ENCODE data around the gene GATAD2A. TPM values are rescaled to one million over a fixed set of nuclear protein-coding genes. Genes with fewer than 3 reads are reported as not detected.

GATAD2A gene
- total and polyA plus RNA-seq, 2 of the 8 experiments (the other 6 are each of a cell fraction or from before 2014, with no cell fraction given), result 38.4 to 205 TPM

DNA sequence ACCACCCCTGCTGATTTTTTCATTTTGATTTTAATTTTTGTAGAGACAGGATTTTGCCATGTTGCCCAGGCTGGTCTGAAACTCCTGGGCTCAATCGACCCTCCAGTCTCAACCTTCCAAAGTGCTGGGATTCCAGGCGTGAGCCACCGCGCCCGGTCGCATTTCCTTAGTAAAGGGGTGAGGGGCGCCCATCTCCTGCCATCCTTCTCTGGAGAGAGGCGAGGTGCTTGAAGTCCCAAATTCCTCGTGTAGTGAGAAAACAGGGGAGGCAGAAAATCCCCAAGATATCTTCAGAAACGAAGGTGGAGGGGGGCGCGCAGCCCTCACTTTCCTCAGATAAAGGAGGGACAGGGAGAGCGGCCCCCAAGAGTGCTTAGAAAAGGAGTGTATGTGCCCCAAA lies 21.0 kb upstream of the GATAD2A start:
- no peak overlapping the region for H2BK12ac ChIP-seq (ENCODE audit: low read depth, low read length)
- no peak overlapping the region for H2AFZ ChIP-seq (ENCODE audit: low read length)
- H3K4me3 ChIP-seq (ENCODE audit: extremely low read depth in 1 of 4, insufficient read depth in 2 of 4, low read depth in 3 of 4, low read length in 4 of 4), result peak overlapping the region; percentile 31 to 63 (median 42)
- H3K4me1 ChIP-seq (replicated peaks in 1 of 4; ENCODE audit: control insufficient read depth in 3 of 4, insufficient read depth in 4 of 4, low read length in 3 of 4), result peaks cover 4 to 8% (median 5%) of the 10 kb centered on the region in 4 experiments; a peak in 6 of 7 replicates
- H3K4me2 ChIP-seq (ENCODE audit: insufficient read depth in 1 of 2, low read depth in 2 of 2, low read length in 2 of 2), result peak overlapping the region; percentile 72 to 91
- H3K9ac ChIP-seq (replicated peaks in 1 of 4; ENCODE audit: extremely low read depth in 1 of 4, low read depth in 3 of 4, low read length in 3 of 4), result peak overlapping the region in 2 of 4 experiments; percentile 49 to 61; a peak in 4 of 7 replicates
- H3K4ac ChIP-seq (replicated peaks; ENCODE audit: insufficient read length, low read depth, low read length), result peak overlapping the region; percentile 57
- no peak overlapping the region; the same call in 1 of the 2 replicates for H2AK5ac ChIP-seq (ENCODE audit: low read depth, low read length)
- H3K79me2 ChIP-seq (ENCODE audit: control insufficient read depth in 1 of 2, insufficient read depth in 2 of 2, low read length in 2 of 2), result peaks cover 0 to 23% of the 10 kb centered on the region in 2 experiments; a peak in 2 of 4 replicates
- no peak overlapping the region for H2BK20ac ChIP-seq (ENCODE audit: low read length)
- H4K8ac ChIP-seq (ENCODE audit: extremely low read depth, insufficient read depth, low read length), result peak overlapping the region; percentile 28
- H2BK15ac ChIP-seq (ENCODE audit: low read length), result no peak overlapping the region
- DNase-seq (ENCODE audit: low read depth in 1 of 2, low spot score in 2 of 2) (no peak), FAIRE-seq (no peak)
- no peaks in the 10 kb centered on the region for H3K36me3 ChIP-seq (ENCODE audit: control insufficient read depth in 2 of 4, insufficient read depth in 4 of 4, low read length in 3 of 4)
- no peak overlapping the region for H2BK120ac ChIP-seq (replicated peaks; ENCODE audit: low read depth, low read length)
- no peak overlapping the region for H4K91ac ChIP-seq (replicated peaks; ENCODE audit: insufficient read length, low read length)
- 67% methylated on average over 10 of the region's 13 CpGs; no CpG with 5 or more reads in 1 of the 2 experiments for WGBS, 2 experiments (ENCODE audit: extremely low coverage in 1 of 2, insufficient coverage in 1 of 2, insufficient read length in 1 of 2, insufficient replicate concordance in 2 of 2, low coverage in 1 of 2, low lambda C conversion rate in 2 of 2, missing lambda C conversion rate in 1 of 2)
- no peaks in the 10 kb centered on the region; the same call in 1 of the 2 replicates for H3K23me2 ChIP-seq (ENCODE audit: low read depth, low read length)
- H3K79me1 ChIP-seq (ENCODE audit: low read depth, low read length), result peaks cover 4% of the 10 kb centered on the region; the same call in 1 of the 2 replicates
- H3K27me3 ChIP-seq (replicated peaks in 1 of 4; ENCODE audit: control insufficient read depth in 3 of 4, extremely low read depth in 1 of 4, insufficient read depth in 3 of 4, low read length in 3 of 4), result peaks cover 0 to 3% (median 3%) of the 10 kb centered on the region in 4 experiments; a peak in 2 of 7 replicates
- no peak overlapping the region; the same call in 1 of the 2 replicates for H3K18ac ChIP-seq (ENCODE audit: extremely low read depth, low read length)
- peak overlapping the region; percentile 57; the same call in 1 of the 2 replicates for H3K27ac ChIP-seq (ENCODE audit: low read depth, low read length)
- no peak overlapping the region for H3K23ac ChIP-seq (ENCODE audit: insufficient read length)
- no peak overlapping the region for H4K5ac ChIP-seq (ENCODE audit: insufficient read length, low read depth, low read length)
- H4K20me1 ChIP-seq (replicated peaks in 1 of 2; ENCODE audit: control insufficient read depth in 1 of 2, insufficient read depth in 2 of 2, low read length in 2 of 2), result no peaks in the 10 kb centered on the region
- no peak overlapping the region for H3K14ac ChIP-seq (ENCODE audit: insufficient read length)
- CTCF ChIA-PET (ENCODE audit: partially characterized antibody), result interaction anchor here (1.0 kb wide), 1 partner anchor 9 kb away, joined by 3 read pairs; no protein-coding TSS in a partner anchor
- no peak overlapping the region for H2BK5ac ChIP-seq (ENCODE audit: low read depth, low read length)
- POLR2A ChIA-PET (ENCODE audit: partially characterized antibody), result interaction anchor here (0.8 to 2.8 kb wide), 9 partner anchors 10 to 145 kb away, joined by 3 to 21 read pairs (median 6); partner anchors contain the start of gene GATAD2A
- H3K56ac ChIP-seq (replicated peaks; ENCODE audit: insufficient read length, low read depth, low read length), result no peak overlapping the region
- no peaks in the 10 kb centered on the region for H3K9me3 ChIP-seq (ENCODE audit: insufficient read depth in 2 of 2, low read depth in 1 of 2, low read length in 1 of 2)
- TF ChIP-seq, protein P1, sequence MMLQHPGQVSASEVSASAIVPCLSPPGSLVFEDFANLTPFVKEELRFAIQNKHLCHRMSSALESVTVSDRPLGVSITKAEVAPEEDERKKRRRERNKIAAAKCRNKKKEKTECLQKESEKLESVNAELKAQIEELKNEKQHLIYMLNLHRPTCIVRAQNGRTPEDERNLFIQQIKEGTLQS (IDR thresholded peaks at IDR 0.05; ENCODE audit: insufficient read depth, low read depth, low read length), result no peak
- TF ChIP-seq RXRA (IDR thresholded peaks at IDR 0.05; ENCODE audit: insufficient read depth, low read depth, low read length), result no peak
- TF ChIP-seq EGR1 (IDR thresholded peaks at IDR 0.05; ENCODE audit: borderline replicate concordance, low read depth, low read length), result no peak
- TF ChIP-seq YY1 (IDR thresholded peaks at IDR 0.05; ENCODE audit: low read depth, low read length), result no peak
- TF ChIP-seq CTBP2 (IDR thresholded peaks at IDR 0.05; ENCODE audit: borderline replicate concordance, insufficient read depth, insufficient read length, low read length), result no peak
- TF ChIP-seq TEAD4 (IDR thresholded peaks at IDR 0.05; ENCODE audit: low read depth, low read length), result no peak
- no peak for TF ChIP-seq TAF1 (IDR thresholded peaks at IDR 0.05; ENCODE audit: low read depth, low read length)
- no peak for TF ChIP-seq BACH1 (IDR thresholded peaks at IDR 0.05; ENCODE audit: low read length)
- TF ChIP-seq EP300 (IDR thresholded peaks at IDR 0.05; ENCODE audit: borderline replicate concordance in 1 of 2, low read depth in 2 of 2, low read length in 2 of 2), result no peak
- TF ChIP-seq RAD21 (IDR thresholded peaks at IDR 0.05 in 1 of 2, conservative IDR thresholded peaks at IDR 0.05 in 1 of 2; ENCODE audit: low read depth in 2 of 2, low read length in 2 of 2), result no peak
- TF ChIP-seq, protein P2, sequence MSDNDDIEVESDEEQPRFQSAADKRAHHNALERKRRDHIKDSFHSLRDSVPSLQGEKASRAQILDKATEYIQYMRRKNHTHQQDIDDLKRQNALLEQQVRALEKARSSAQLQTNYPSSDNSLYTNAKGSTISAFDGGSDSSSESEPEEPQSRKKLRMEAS (IDR thresholded peaks at IDR 0.05), result no peak
- TF ChIP-seq SP4 (IDR thresholded peaks at IDR 0.05; ENCODE audit: low read length), result no peak
- TF ChIP-seq POLR2A (IDR thresholded peaks at IDR 0.05; ENCODE audit: control extremely low read depth in 1 of 2, low read depth in 2 of 2, low read length in 2 of 2), result no peak

Measured in H1 (cell line).